HG02870 (cell line): ENCODE data around the gene CCDC57.

Experiments
- ATAC-seq: cut with Tn5 transposase; IDR thresholded peaks from one replicate; pipeline ENCODE4 v1.9.1; 2021; ENCODE audit warnings: mild to moderate bottlenecking, moderate library complexity; ENCODE audit not compliant: unreplicated experiment

The CCDC57 gene

DNA sequence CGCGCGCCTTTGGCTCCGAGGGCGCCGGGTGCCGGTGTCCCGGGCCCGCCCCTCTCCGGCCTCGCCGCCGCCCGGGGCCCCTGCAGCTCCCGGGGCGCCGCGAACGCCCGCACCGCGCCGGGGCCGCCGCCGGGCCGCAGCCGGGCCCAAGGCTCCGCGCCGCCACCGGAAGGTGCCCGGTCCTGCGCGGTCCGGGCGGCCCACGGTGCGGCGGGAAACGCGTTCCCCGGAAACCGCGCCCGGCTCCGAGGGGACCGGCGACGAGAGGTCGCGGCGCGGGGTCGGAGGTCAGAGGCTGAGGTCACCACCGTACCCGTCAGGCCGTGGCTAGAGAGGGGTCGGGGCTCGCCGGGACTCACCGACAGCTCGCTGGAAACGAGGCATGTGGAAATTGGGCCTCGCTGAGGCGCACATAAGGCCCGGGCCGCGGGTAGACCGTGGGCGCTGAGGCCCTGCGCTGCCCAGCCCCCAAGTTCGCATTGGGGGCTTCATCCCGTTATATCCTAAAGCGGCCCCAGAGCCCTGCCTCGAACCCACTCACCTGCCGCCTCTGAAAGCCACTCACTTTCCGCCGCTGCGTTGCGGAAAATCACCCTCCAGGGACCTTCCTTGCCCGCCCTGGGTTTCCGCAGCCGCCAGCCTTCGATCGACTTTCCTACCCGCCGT, 146.9 kb downstream of the CCDC57 start, which contains the start of gene DUS1L:
Gene DUS1L, minus strand, starts transcription at position 167 of the 666 bp plus-strand sequence. CDS start 745 bp downstream, outside the sequence.
- ATAC-seq, result no peak

- no peak for ATAC-seq
Observed at GRCh38 chr17:82065193-82065637, 147.4 kb downstream of the CCDC57 start.

DNA sequence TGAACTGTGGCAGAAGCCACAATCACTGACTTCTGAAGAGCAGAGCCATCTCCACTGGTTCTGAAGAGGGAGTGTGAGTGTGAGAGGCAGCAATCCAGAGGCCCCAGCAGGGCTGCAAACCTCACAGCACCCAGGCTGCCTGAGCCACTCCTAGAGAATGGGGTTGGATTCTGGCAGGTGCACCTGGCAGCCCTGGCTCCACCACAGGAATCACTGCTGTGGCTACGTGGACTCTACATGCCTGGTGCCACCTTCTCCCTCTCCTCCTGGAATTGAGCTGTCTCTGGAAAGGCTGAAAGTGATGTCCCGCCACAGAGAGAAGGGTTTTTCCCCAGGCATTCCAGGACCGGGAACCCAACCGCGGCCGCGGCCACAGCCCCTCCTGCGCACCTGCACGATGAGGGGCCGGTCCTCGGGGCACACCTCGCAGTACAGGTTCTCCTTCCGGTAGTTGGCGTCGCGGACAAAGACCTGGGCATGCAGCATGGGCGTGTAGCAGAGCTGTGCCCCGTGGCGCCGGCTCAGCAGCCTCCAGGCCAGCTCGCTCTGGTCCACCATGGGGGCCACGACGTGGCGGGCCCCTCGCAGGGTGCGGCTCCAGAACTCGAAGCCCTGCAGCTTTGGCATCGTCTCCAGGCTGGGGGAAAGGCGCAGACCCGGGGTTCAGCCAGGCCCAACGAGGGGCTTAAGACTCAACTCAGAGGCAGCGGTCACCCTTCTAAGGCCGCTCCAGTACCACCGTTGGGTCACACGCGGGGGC, 148.0 kb downstream of the CCDC57 start:
- ATAC-seq, result no peak

- ATAC-seq, result no peak
Observed at GRCh38 chr17:82063424-82064415, 148.9 kb downstream of the CCDC57 start.

DNA sequence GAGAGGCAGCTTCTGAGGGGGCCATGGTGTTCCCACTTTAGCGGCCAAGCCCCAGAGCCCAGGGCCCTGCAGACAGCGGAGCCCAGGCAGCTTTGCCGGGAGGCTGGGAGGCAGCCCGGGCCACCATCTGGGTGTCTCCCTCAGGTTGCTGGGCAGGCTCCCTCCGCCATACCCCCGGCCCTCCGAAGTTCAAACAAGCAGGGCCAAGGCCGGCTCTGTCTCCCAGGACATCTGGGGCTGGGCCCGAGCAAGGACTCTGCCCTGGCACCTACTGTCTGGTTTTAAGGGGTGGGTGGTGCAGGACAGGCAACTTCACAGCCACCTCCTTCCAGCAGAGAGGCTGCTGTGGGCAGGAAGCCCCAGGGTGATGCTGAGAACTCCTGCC, 149.7 kb downstream of the CCDC57 start:
- no peak for ATAC-seq

- ATAC-seq, result no peak
Observed at GRCh38 chr17:82062076-82062983, 150.3 kb downstream of the CCDC57 start.

GRCh38 chr17:82061047-82061925, 151.4 kb downstream of the CCDC57 start:
- ATAC-seq, result no peak

- no peak for ATAC-seq
Observed at GRCh38 chr17:82060614-82061013, 152.0 kb downstream of the CCDC57 start.

DNA sequence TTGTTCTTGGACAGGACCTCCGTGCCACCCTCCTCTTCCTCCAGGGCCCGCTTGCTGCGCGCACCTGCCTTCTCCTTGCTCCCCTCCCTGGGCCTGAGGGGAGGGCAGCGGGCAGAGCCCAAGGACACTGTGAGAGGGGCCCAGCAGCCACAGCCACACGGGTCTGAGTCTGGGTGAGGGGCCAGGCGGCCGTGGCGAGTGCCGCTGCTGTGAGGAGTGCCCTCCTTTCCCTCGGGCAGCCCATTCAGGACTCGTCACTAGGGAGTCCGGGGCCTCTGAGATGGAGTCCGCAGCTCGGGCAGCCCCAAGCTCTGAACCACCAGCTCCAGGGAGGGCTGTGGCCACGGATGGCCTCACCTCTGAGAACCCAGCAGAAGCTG, 152.7 kb downstream of the CCDC57 start:
- no peak for ATAC-seq

DNA sequence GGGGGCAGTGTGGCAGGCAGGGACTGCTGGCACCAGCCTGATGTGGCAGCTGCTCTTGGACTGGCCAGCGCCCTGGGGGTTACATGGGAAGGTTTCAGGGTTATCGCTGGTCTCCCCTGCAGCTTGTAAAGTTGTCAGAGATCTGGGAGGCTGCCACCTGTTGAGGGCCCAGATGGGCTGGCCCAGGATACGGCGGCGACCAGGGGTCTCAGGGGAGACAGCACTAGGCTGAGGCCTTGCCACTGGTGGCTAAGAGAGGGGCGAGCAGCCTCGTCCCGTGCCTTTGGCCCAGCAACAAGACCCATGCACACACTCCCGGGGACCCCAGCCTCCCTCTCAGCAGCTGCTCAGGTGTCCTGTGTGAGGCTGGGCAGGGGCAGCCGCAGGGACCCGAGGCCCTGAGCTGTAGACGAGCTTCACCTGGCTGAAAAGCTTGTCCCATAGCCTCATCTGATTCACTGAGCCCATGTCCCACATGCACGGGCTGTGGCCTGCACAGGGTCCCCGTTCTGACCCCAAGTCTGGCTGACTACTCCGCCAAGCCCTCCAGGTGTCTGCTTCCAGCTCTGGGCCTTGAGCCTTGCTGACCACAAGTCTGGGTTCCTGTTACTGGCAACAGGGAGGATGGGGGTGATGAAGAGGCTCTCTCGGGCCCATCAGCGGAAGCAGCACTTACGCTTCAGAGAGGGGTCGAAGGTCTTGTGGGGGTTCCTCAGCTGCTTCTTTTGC, 153.2 kb downstream of the CCDC57 start:
- ATAC-seq, result no peak

GRCh38 chr17:82058855-82059249, 153.8 kb downstream of the CCDC57 start:
- ATAC-seq, result no peak

GRCh38 chr17:82058230-82058854, 154.3 kb downstream of the CCDC57 start:
- no peak for ATAC-seq

GRCh38 chr17:82056729-82057621, 155.7 kb downstream of the CCDC57 start:
- no peak for ATAC-seq

DNA sequence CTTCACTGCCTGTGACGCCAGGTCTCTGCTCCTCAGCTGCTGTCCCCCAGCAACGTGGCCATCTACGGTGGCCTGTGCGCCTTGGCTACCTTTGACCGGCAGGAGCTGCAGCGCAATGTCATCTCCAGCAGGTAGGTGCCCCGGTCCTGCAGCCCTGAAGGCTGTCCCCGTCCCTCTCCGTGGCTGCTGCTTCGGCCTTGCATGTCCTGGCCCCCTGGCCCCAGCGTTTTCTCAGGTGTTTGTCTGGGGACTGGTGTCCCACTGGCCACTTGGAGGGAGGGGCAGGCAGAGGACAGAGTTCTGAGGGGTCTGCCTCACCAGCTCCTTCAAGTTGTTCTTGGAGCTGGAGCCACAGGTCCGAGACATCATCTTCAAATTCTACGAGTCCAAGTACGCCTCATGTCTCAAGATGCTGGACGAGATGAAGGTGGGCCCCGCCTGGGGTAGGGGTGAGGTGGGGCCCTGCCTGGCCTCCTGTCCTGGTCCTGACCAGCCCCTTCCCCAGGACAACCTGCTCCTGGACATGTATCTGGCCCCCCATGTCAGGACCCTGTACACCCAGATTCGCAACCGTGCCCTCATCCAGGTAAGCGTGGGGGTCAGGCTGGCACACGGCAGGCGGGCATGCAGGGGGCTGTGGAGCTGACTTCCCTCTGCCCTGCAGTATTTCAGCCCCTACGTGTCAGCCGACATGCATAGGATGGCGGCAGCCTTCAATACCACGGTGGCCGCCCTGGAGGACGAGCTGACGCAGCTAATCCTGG, 156.5 kb downstream of the CCDC57 start:
- no peak for ATAC-seq

GRCh38 chr17:82055023-82055964, 157.3 kb downstream of the CCDC57 start:
- ATAC-seq, result no peak
